GM18870 (cell line): ENCODE results near the gene SAFB.

Experiments
- ATAC-seq: cut with Tn5 transposase; IDR thresholded peaks from one replicate; pipeline ENCODE4 v1.9.1; 2021; ENCODE audit warnings: moderate library complexity; ENCODE audit not compliant: unreplicated experiment

SAFB gene

DNA sequence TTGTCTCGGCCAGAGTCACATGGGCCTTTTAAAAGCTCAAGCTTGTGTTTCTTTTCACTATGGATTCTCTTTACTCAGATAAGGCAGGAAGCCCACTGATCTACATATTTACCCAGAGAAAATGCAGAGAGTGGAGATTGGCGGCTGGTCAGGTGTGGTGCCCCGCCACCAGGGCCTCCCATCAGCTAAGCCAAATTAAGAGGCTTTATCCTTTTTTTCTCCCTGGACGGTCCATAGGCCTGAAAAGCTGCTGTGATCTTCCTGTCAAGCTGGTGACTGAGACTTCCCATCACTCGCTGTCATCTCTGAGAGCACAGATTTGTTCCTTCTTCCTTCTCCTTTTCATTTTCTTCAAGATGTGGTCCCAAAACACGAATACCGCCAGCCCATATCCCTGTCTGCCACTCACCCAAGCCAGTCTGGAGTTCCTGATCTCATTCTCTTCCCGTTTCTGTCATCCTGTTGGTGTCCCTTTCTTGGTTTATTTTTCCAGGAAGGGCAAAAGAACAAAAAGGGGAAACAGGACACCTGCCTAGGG lies 1.9 kb downstream of the SAFB start:
- no peak for ATAC-seq

DNA sequence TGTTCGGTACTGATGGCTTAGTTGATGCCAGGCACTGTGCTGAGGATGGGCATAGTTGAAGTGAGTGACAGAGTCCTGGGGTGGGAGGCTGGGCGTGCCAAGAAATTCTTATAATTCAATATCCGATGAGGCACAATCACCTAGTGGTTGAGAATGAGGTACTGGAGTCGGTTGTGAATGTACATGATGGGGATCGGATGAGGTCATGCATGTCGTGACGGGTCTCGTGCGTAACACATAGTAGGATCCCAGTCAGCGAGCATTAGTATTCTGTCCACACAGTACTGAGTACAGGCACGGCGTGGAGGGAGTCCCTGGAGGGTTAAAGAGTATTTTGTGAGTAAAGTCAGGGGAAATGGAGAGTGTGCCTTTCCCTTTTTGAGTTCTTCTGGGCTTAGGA lies 2.8 kb downstream of the SAFB start:
- ATAC-seq: no peak

DNA sequence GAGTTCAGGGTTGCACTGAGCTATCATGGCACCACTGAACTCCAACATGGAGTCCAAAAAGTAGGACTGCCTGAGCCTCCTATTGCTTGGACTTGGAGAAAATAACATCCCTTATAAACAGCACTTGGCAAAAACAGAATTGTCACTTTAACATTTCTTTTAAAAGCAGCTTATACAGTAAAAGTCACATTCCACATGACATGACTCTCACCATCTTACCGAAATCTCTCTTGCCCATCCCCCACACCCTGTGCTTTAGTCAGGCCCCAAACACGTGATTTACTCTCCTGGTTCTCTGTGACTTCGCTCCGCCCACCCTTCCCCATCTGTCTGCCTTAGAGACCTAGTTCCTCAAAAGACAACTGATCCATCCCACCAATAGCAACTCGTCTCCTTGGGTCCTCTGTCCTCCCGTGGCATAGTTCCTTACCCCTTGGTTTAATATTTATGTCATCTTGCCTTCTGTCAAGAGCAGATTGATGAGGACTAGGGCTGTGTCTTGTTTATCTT lies 4.6 kb downstream of the SAFB start:
- no peak for ATAC-seq

DNA sequence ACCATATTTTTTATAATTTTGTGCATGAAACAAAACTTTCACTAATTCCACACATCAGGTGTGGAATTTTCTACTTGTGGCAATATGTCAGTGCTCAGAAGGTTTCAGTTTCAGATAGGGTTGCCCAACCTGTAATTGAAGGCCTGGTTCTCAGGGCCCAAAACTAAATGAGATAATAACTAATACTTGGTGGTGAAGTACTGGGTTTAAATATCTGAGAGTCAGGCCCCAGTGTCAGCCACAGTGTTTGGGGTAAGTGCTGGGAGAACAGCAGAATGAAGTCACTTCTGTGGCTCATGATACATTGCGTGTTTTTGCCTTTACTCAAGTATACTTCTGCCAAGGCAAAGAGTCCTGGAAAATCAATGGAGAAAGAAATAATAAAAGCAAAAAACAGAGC lies 5.6 kb downstream of the SAFB start:
- ATAC-seq: no peak

DNA sequence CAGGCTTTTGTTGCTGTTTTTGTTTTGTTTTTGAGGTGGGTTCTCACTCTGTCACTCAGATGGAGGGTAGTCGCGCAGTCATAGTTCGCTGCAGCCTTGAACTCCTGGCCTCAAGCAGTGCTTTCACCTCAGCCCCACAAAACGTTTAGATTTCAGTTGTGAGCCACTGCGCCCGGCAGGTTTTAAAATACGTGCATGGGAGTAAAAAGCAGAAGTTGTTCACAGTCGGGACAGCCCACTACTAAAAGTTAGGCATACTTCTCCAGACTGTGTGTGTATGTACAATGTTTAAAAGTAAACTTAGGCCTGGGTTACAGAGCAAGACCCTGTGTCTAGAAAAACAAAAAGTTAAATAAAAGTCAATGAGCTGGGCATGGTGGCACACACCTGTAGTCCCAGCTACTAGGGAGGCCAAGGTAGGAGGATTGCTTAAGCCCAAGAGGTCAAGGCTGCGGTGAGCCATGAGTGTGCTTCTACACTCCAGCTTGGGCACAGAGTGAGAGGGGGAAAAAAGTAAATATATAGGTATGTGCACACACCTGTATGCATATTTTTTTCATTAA lies 6.1 kb downstream of the SAFB start:
- ATAC-seq: no peak

GRCh38 chr19:5631567-5632240 lies 8.8 kb downstream of the SAFB start:
- ATAC-seq: no peak

- ATAC-seq: no peak
These were observed 9.3 kb downstream of the SAFB start for GRCh38 chr19:5632241-5632612.

DNA sequence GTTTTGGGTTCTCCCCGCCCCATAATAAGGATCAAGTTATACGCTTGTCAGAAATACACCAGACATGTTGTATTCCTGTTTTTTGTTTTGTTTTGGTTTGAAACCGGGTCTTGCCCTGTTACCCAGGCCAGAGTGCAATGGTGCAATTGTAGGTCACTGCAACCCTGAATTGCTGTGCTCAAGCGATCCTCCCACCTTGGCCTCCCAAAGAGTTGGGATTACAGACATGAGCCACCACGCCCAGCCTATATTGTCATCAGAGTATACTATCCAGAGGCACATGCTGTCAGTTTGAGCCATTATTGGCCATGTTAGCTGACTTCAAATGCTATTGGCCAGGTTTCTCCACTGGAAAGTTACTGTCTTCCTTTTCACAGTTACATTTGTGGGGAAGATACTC lies 9.8 kb downstream of the SAFB start:
- no peak for ATAC-seq

DNA sequence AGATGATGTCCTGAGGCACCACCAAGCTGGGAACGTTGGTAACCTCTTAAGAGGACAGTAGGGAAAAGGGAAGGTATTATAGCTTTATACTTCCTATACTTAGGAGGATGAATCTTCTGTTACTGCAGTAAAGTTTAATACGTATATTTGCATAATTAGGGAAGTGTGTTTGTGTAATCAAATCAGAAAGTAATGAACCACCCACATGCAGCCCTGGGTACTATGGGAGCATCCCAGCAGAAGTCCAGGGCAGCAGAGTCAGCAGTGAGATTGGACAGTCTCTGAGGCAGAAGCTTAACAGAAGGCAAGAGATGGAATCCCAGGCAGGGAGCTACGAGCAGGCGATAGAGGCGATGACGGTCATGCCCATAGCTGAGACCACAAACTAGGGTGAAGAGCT lies 12.5 kb downstream of the SAFB start:
- no peak for ATAC-seq

GRCh38 chr19:5637971-5638370 lies 15.1 kb downstream of the SAFB start:
- ATAC-seq: no peak

GRCh38 chr19:5641171-5641570 lies 18.3 kb downstream of the SAFB start:
- no peak for ATAC-seq

- ATAC-seq: no peak
These were observed 19.3 kb downstream of the SAFB start for GRCh38 chr19:5642204-5642603.

DNA sequence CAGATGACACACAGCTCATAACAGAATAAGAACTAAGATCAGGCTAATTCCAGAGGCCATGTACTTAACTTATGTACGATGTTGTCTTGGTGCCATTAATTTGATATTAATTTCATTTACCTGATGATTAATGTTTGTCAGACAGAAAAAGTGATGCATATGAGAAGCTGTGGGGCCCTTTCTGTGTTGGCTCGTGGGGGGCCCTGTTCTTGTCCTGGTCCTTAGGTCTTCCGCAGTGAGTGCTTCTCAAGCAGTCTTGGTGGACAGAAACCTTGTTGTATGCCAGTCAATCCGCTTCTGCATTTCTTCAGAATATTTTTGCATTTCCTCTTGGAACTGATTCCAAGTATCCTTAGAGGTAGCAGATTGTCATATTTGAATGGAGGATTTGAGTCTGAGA lies 20.2 kb downstream of the SAFB start:
- no peak for ATAC-seq

DNA sequence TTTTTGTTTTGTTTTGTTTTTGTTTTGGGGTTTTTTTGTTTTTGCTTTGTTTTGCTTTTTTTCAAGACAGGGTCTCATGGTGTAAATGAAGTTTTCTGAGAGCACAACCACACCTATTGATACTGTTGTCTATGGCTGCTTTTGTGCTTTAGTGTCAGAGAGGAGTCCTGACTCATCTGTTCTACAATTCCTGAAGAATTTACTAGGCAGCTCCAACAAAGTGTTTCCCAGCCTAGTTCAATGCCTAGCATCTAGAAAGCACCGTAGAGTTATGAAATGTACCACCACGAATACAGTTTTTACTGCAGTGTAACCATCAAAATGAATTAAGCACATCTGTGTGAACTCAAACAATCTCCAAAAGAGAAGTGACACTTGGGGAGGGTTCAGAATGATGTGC lies 21.2 kb downstream of the SAFB start:
- no peak for ATAC-seq

GRCh38 chr19:5645409-5645808 lies 22.5 kb downstream of the SAFB start:
- ATAC-seq: no peak

DNA sequence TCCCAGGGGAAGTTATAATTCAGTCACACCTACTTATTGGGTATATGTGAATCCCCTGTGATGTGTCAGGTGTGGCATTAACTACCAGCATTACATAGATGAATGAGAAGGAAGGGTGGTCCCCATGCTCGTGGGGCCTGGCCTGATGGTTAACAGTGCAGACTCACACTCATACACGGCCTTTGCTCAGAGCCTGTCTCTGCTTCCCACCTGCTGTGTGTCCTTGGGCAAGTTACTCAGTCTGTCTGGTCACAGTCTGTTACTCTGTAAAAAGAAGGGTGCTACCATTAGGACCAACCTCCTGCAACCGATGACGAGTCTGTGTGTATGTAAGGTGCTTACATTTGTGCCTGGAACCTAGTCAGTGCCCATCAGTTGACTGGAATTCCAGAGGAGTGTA lies 23.8 kb downstream of the SAFB start:
- no peak for ATAC-seq

GRCh38 chr19:5648464-5648863 lies 25.6 kb downstream of the SAFB start:
- no peak for ATAC-seq

- ATAC-seq: no peak
These were observed 28.5 kb downstream of the SAFB start for GRCh38 chr19:5651361-5651760.

GRCh38 chr19:5652261-5652660 lies 29.4 kb downstream of the SAFB start:
- no peak for ATAC-seq

DNA sequence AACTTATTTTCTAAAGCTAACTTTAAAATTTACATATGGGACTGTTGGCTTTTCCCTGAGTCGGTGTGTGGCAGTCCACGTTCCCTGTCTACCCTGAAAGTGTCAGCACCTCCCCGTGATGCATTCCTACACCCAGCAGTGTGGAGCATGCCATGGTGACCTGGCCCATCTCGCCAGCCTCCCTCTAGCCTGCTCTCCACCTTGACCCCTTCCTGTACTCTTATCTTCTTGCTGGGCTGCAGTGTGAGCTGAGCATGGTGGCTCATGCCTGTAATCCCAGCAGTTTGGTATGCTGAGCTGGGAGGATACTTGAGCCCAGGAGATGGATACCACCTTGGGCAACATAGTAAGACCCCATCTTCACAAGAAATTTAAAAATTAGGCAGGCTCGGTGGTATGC lies 32.0 kb downstream of the SAFB start:
- no peak for ATAC-seq

- ATAC-seq: no peak
These were observed 32.5 kb downstream of the SAFB start for GRCh38 chr19:5655412-5655811.

- ATAC-seq: no peak
These were observed 38.6 kb downstream of the SAFB start for GRCh38 chr19:5661483-5661882.

DNA sequence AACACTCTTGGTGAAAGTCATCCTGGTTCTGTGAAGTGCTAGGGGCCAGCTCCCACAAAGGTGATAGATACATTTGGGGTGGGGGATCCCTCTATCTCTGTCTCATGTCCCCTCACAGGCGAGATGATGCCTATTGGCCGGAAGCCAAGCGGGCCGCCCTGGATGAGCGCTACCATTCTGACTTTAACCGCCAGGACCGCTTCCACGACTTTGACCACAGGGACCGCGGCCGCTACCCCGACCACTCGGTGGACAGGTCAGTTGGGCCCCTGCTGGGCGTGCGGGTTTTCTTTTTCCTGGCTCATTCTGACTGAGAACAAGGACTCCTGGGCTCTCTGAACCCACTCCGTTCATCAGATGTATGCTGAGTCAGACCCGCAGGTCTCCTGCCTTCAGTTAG lies 41.0 kb downstream of the SAFB start:
- no peak for ATAC-seq
